HepG2 (cell line): Measurements from ENCODE around the gene FOXP3. TPM values are rescaled to one million over a fixed set of nuclear protein-coding genes. Genes with fewer than 3 reads are reported as not detected.

Experiments
- CBX2 ChIP-seq, 2 experiments: fragments of 200-600 bp in 1 of 2; sonication (generic); formaldehyde crosslinking in 1 of 2; IDR thresholded peaks; 2 replicates each; pipeline versions ENCODE4 v1.7.0 to v1.8.1; 2018 to 2022; ENCODE audit warnings: low read depth in 2 of 2, low read length in 1 of 2, mild to moderate bottlenecking in 1 of 2, missing genetic modification reagents in 1 of 2
- IKZF1 ChIP-seq: fragments of 450-650 bp; IDR thresholded peaks from 2 replicates; pipeline ENCODE4 v1.7.1; 2016
- MEF2D ChIP-seq: sonication (generic); formaldehyde crosslinking; IDR thresholded peaks from 2 replicates; pipeline ENCODE4 v1.5.1; 2020; ENCODE audit warnings: mild to moderate bottlenecking, missing genetic modification reagents
- MTF2 ChIP-seq: sonication (generic); formaldehyde crosslinking; IDR thresholded peaks from 2 replicates; pipeline ENCODE4 v1.5.0; 2020; ENCODE audit warnings: missing genetic modification reagents, borderline replicate concordance
- NRL ChIP-seq: sonication (generic); formaldehyde crosslinking; IDR thresholded peaks from 2 replicates; pipeline ENCODE4 v1.5.0; 2020; ENCODE audit warnings: missing genetic modification reagents, mild to moderate bottlenecking, moderate library complexity, borderline replicate concordance
- PTBP1 ChIP-seq: fragments of 200-400 bp; formaldehyde crosslinking; IDR thresholded peaks from 2 replicates; pipeline ENCODE4 v1.6.1; 2018; ENCODE audit warnings: low read length, low read depth; ENCODE audit not compliant: poor library complexity, severe bottlenecking
- RELA ChIP-seq: sonication (generic); formaldehyde crosslinking; IDR thresholded peaks from 2 replicates; pipeline ENCODE4 v1.4.0; 2020; ENCODE audit warnings: missing genetic modification reagents
- SMARCC2 ChIP-seq: fragments of 450-650 bp; IDR thresholded peaks from 2 replicates; pipeline ENCODE4 v1.6.1; 2017; ENCODE audit warnings: antibody characterized with exemption, mild to moderate bottlenecking
- WIZ ChIP-seq: sonication (generic); formaldehyde crosslinking; IDR thresholded peaks from 2 replicates; pipeline ENCODE4 v1.5.1; 2020; ENCODE audit warnings: mild to moderate bottlenecking, missing genetic modification reagents
- XBP1 ChIP-seq: sonication (generic); formaldehyde crosslinking; IDR thresholded peaks from 2 replicates; pipeline ENCODE4 v1.5.0; 2020; ENCODE audit warnings: missing genetic modification reagents
- ZFP36L1 ChIP-seq: sonication (generic); formaldehyde crosslinking; IDR thresholded peaks from 2 replicates; pipeline ENCODE4 v1.8.0; 2022; ENCODE audit warnings: mild to moderate bottlenecking, missing genetic modification reagents, moderate library complexity
- ZFP41 ChIP-seq: sonication (generic); formaldehyde crosslinking; IDR thresholded peaks from 2 replicates; pipeline ENCODE4 v1.4.0; 2020; ENCODE audit warnings: mild to moderate bottlenecking, missing genetic modification reagents, borderline replicate concordance
- ZFYVE20 ChIP-seq: sonication (generic); formaldehyde crosslinking; IDR thresholded peaks from 2 replicates; pipeline ENCODE4 v1.8.0; 2023; ENCODE audit warnings: low read depth, mild to moderate bottlenecking, moderate library complexity, missing genetic modification reagents, borderline replicate concordance
- ZKSCAN1 ChIP-seq: fragments of 150-350 bp; IDR thresholded peaks from 2 replicates; pipeline ENCODE4 v1.6.1; 2014; ENCODE audit warnings: low read length
- ZNF263 ChIP-seq: sonication (generic); formaldehyde crosslinking; IDR thresholded peaks from 2 replicates; pipeline ENCODE4 v1.4.0; 2020; ENCODE audit warnings: missing genetic modification reagents
- ZNF337 ChIP-seq: sonication (generic); formaldehyde crosslinking; IDR thresholded peaks from 2 replicates; pipeline ENCODE4 v1.5.1; 2020; ENCODE audit warnings: missing genetic modification reagents, low read depth, mild to moderate bottlenecking, borderline replicate concordance
- ZNF382 ChIP-seq: sonication (generic); formaldehyde crosslinking; IDR thresholded peaks from 2 replicates; pipeline ENCODE4 v1.5.0; 2020; ENCODE audit warnings: missing genetic modification reagents, mild to moderate bottlenecking, borderline replicate concordance
- ZNF451 ChIP-seq: sonication (generic); formaldehyde crosslinking; IDR thresholded peaks from 2 replicates; pipeline ENCODE4 v1.5.0; 2020; ENCODE audit warnings: mild to moderate bottlenecking, missing genetic modification reagents
- ZNF468 ChIP-seq: sonication (generic); formaldehyde crosslinking; IDR thresholded peaks from 2 replicates; pipeline ENCODE4 v1.8.0; 2022; ENCODE audit warnings: mild to moderate bottlenecking, moderate library complexity, missing genetic modification reagents
- ZNF652 ChIP-seq: IDR thresholded peaks from 2 replicates; pipeline ENCODE4 v1.6.1; 2016; ENCODE audit warnings: low read depth, borderline replicate concordance
- polyA plus RNA-seq, 8 experiments: library from polyadenylated mRNA; depleted of rRNA in 3 of 8; stranded (reverse) in 7 of 8; unstranded in 1 of 8; fragments of >200 nt; fragmentation: Illumina TruSeq in 4 of 8; extraction: Trizol in 4 of 8; gene quantifications; 2 replicates each; pipeline versions ENCODE4 v1.2.1 to v1.2.3, GENCODE V29; 2011 to 2016; ENCODE audit warnings: low read depth in 4 of 8, missing spikeins in 1 of 8, mixed read lengths in 1 of 8; ENCODE audit not compliant: insufficient read depth in 1 of 8
- total RNA-seq, 5 experiments: library from RNA; depleted of rRNA; stranded (reverse); fragments of >200 nt; fragmentation: Illumina TruSeq; extraction: Trizol; gene quantifications; 2 replicates each; pipeline ENCODE4 v1.2.3, GENCODE V29; 2016; ENCODE audit warnings: low read depth in 1 of 5
- TF ChIP-seq, protein P1 (sequence below): sonication (generic); formaldehyde crosslinking; IDR thresholded peaks from 2 replicates; pipeline ENCODE4 v1.5.1; 2020; ENCODE audit warnings: missing genetic modification reagents, mild to moderate bottlenecking, borderline replicate concordance
- TF ChIP-seq, protein P2 (sequence below): sonication (generic); formaldehyde crosslinking; IDR thresholded peaks from 2 replicates; pipeline ENCODE4 v1.8.1; 2023; ENCODE audit warnings: mild to moderate bottlenecking, inconsistent platforms, moderate library complexity, missing genetic modification reagents, borderline replicate concordance
- TF ChIP-seq, protein P3 (sequence below): sonication (generic); formaldehyde crosslinking; IDR thresholded peaks from 2 replicates; pipeline ENCODE4 v1.4.0; 2020; ENCODE audit warnings: missing genetic modification reagents

The FOXP3 gene
- total and polyA plus RNA-seq, 2 of the 13 experiments (the other 11 are each of a cell fraction or from before 2014, with no cell fraction given) = 0.04 TPM; not detected in 1

DNA sequence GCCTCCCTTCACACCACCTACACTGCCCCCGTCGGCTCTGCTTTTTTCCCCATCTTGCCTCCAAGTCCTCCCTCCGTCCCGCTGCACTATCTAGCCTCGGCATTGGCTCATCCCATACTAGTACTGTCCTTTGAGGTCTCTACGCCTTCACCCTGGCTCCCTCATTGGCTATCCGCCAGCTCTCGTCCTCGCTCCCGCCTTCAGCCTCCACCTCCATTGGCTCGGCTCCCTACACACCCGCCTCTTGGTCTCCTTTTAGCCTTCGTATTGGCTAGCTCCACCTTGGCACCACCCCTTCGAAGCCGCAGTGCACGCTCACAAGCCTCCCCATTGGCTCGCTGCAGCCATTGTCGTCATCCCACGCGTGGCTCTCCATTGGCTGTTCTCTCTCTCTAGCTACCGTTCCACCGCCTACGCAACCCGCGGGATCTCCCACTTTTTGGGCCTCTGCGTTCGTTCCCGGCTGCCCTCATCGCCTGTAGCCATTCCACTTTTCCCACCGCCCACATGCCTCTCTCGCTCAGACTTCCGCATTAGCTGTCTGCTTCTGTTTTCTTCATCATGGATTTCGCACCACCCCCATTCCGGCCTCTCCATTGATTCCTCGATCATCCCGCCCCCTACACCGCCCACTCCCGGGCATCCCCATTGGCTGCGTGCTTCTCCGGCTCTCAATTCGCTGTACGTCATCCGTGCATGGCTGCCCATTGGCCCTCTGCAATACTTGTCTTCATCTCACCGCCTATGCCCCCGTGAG, 4.7 kb upstream of the FOXP3 start (continued):
- TF ChIP-seq, protein P1, sequence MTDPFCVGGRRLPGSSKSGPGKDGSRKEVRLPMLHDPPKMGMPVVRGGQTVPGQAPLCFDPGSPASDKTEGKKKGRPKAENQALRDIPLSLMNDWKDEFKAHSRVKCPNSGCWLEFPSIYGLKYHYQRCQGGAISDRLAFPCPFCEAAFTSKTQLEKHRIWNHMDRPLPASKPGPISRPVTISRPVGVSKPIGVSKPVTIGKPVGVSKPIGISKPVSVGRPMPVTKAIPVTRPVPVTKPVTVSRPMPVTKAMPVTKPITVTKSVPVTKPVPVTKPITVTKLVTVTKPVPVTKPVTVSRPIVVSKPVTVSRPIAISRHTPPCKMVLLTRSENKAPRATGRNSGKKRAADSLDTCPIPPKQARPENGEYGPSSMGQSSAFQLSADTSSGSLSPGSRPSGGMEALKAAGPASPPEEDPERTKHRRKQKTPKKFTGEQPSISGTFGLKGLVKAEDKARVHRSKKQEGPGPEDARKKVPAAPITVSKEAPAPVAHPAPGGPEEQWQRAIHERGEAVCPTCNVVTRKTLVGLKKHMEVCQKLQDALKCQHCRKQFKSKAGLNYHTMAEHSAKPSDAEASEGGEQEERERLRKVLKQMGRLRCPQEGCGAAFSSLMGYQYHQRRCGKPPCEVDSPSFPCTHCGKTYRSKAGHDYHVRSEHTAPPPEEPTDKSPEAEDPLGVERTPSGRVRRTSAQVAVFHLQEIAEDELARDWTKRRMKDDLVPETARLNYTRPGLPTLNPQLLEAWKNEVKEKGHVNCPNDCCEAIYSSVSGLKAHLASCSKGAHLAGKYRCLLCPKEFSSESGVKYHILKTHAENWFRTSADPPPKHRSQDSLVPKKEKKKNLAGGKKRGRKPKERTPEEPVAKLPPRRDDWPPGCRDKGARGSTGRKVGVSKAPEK (CRISPR knock-in tag) = no peak
- TF ChIP-seq IKZF1 (no peak), MTF2 (CRISPR knock-in tag) (no peak), SMARCC2 (no peak), XBP1 (CRISPR knock-in tag) (no peak), ZNF468 (CRISPR knock-in tag) (no peak), ZFP41 (no peak), ZKSCAN1 (no peak), ZFYVE20 (CRISPR knock-in tag) (no peak), ZNF382 (no peak), ZNF263 (no peak), WIZ (no peak), CBX2 (IDR thresholded peaks at IDR 0.05; ENCODE audit: low read depth, low read length) (no peak), CBX2 (CRISPR knock-in tag; IDR thresholded peaks at IDR 0.05; ENCODE audit: low read depth) (no peak), ZNF652 (CRISPR knock-in tag) (no peak), PTBP1 (no peak), ZNF451 (CRISPR knock-in tag) (no peak), ZNF337 (CRISPR knock-in tag) (no peak), RELA (CRISPR knock-in tag) (no peak), NRL (CRISPR knock-in tag) (no peak), MEF2D (CRISPR knock-in tag) (no peak), ZFP36L1 (CRISPR knock-in tag) (no peak)
- TF ChIP-seq, protein P2, sequence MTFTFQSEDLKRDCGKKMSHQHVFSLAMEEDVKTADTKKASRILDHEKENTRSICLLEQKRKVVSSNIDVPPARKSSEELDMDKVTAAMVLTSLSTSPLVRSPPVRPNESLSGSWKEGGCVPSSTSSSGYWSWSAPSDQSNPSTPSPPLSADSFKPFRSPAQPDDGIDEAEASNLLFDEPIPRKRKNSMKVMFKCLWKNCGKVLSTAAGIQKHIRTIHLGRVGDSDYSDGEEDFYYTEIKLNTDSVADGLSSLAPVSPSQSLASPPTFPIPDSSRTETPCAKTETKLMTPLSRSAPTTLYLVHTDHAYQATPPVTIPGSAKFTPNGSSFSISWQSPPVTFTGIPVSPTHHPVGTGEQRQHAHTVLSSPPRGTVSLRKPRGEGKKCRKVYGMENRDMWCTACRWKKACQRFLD (CRISPR knock-in tag) = no peak
- TF ChIP-seq, protein P3, sequence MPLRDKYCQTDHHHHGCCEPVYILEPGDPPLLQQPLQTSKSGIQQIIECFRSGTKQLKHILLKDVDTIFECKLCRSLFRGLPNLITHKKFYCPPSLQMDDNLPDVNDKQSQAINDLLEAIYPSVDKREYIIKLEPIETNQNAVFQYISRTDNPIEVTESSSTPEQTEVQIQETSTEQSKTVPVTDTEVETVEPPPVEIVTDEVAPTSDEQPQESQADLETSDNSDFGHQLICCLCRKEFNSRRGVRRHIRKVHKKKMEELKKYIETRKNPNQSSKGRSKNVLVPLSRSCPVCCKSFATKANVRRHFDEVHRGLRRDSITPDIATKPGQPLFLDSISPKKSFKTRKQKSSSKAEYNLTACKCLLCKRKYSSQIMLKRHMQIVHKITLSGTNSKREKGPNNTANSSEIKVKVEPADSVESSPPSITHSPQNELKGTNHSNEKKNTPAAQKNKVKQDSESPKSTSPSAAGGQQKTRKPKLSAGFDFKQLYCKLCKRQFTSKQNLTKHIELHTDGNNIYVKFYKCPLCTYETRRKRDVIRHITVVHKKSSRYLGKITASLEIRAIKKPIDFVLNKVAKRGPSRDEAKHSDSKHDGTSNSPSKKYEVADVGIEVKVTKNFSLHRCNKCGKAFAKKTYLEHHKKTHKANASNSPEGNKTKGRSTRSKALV (CRISPR knock-in tag) = no peak
